Stimulated activated memory B cell treated with anti-CD40 and anti-IgM and Interleukin-4, amounts not matched to agents 10 μg/mL and 1 μg/mL and 100 μg/mL, for 72 hours (primary cell): ENCODE measurements around the gene SELENOO.
"Not testable (repeated sequence)": the region's sequence is repeated elsewhere in the genome, so short reads cannot be mapped to it uniquely, and the experiment has no call there.

Experiments
- ATAC-seq: fragments of 150-1000 bp; cut with Tn5 transposase; 2 replicates; pipeline ENCODE4 v1.10.0; 2021
- H3K27ac Mint-ChIP-seq: one replicate; pipeline ENCODE4 v1.8.0; 2022; ENCODE audit warnings: mild to moderate bottlenecking, mixed read lengths
- H3K27me3 Mint-ChIP-seq: one replicate; pipeline ENCODE4 v1.8.0; 2022; ENCODE audit warnings: mixed read lengths
- H3K36me3 Mint-ChIP-seq: one replicate; pipeline ENCODE4 v1.8.0; 2022; ENCODE audit warnings: mixed read lengths
- H3K4me1 Mint-ChIP-seq: one replicate; pipeline ENCODE4 v1.8.0; 2022; ENCODE audit warnings: mixed read lengths
- H3K4me3 Mint-ChIP-seq: one replicate; pipeline ENCODE4 v1.8.0; 2022; ENCODE audit warnings: mild to moderate bottlenecking, moderate library complexity, mixed read lengths
- H3K9me3 Mint-ChIP-seq: one replicate; pipeline ENCODE4 v1.8.0; 2022; ENCODE audit warnings: mixed read lengths

The SELENOO gene

GRCh38 chr22:50200461-50201190 lies at the start of gene SELENOO:
Gene SELENOO (plus strand): TSS chr22:50201011. CDS start chr22:50201037, 26 bp downstream.
- Mint-ChIP-seq H3K4me3 (peak within 1 kb of the TSS; percentile 75), H3K9me3 (no peaks in the 10 kb centered on the region), H3K27ac (peak within 1 kb of the TSS; percentile 76), H3K27me3 (no peaks in the 10 kb centered on the region), H3K4me1 (peaks cover 33% of the 10 kb centered on the region), H3K36me3 (peaks cover 25% of the 10 kb centered on the region)
- ATAC-seq = peak; percentile 95

- no peaks in the 10 kb centered on the region for H3K27me3 Mint-ChIP-seq
Observed at GRCh38 chr22:50151571-50152537, 49.0 kb upstream of the SELENOO start.

GRCh38 chr22:50153056-50153755 lies 47.6 kb upstream of the SELENOO start:
- H3K27ac Mint-ChIP-seq = no peak overlapping the region
- H3K4me1 Mint-ChIP-seq = peaks cover 9% of the 10 kb centered on the region
- no peaks in the 10 kb centered on the region for H3K9me3 Mint-ChIP-seq
- no peaks in the 10 kb centered on the region for H3K36me3 Mint-ChIP-seq
- ATAC-seq = no peak
- peaks cover 2% of the 10 kb centered on the region for H3K27me3 Mint-ChIP-seq
- no peak overlapping the region for H3K4me3 Mint-ChIP-seq

More at GRCh38 chr22:50151571-50152537, 49.0 kb upstream of the SELENOO start:
- Mint-ChIP-seq H3K27ac (no peak overlapping the region), H3K36me3 (no peaks in the 10 kb centered on the region), H3K4me3 (no peak overlapping the region), H3K9me3 (no peaks in the 10 kb centered on the region), H3K4me1 (peaks cover 9% of the 10 kb centered on the region)
- no peak for ATAC-seq

GRCh38 chr22:50153756-50154140 lies 47.1 kb upstream of the SELENOO start:
- no peak for ATAC-seq
- Mint-ChIP-seq H3K27ac (no peak overlapping the region), H3K36me3 (no peaks in the 10 kb centered on the region), H3K4me3 (no peak overlapping the region), H3K27me3 (peaks cover 7% of the 10 kb centered on the region), H3K4me1 (peaks cover 8% of the 10 kb centered on the region), H3K9me3 (no peaks in the 10 kb centered on the region)

GRCh38 chr22:50157709-50158375 lies 43.0 kb upstream of the SELENOO start:
- peaks cover 40% of the 10 kb centered on the region for H3K27me3 Mint-ChIP-seq
- ATAC-seq = no peak
- no peaks in the 10 kb centered on the region for H3K36me3 Mint-ChIP-seq
- H3K27ac Mint-ChIP-seq = no peak overlapping the region
- no peaks in the 10 kb centered on the region for H3K4me1 Mint-ChIP-seq
- no peaks in the 10 kb centered on the region for H3K9me3 Mint-ChIP-seq
- no peak overlapping the region for H3K4me3 Mint-ChIP-seq

- Mint-ChIP-seq H3K9me3 (no peaks in the 10 kb centered on the region), H3K27me3 (peaks cover 63% of the 10 kb centered on the region), H3K27ac (no peak overlapping the region), H3K36me3 (no peaks in the 10 kb centered on the region), H3K4me3 (no peak overlapping the region), H3K4me1 (no peaks in the 10 kb centered on the region)
- no peak for ATAC-seq
Observed at GRCh38 chr22:50160947-50161346, 39.9 kb upstream of the SELENOO start.

GRCh38 chr22:50161508-50162390 lies 39.1 kb upstream of the SELENOO start:
- no peak overlapping the region for H3K27ac Mint-ChIP-seq
- no peak for ATAC-seq

GRCh38 chr22:50162391-50162956 lies 38.3 kb upstream of the SELENOO start:
- H3K4me1 Mint-ChIP-seq = no peaks in the 10 kb centered on the region

More at GRCh38 chr22:50161508-50162390, 39.1 kb upstream of the SELENOO start:
- Mint-ChIP-seq H3K27me3 (peaks cover 63% of the 10 kb centered on the region), H3K4me3 (no peak overlapping the region), H3K36me3 (no peaks in the 10 kb centered on the region), H3K4me1 (no peaks in the 10 kb centered on the region), H3K9me3 (no peaks in the 10 kb centered on the region)

GRCh38 chr22:50165436-50166123 lies 35.2 kb upstream of the SELENOO start:
- peaks cover 7% of the 10 kb centered on the region for H3K4me1 Mint-ChIP-seq
- H3K36me3 Mint-ChIP-seq = no peaks in the 10 kb centered on the region
- H3K27me3 Mint-ChIP-seq = peaks cover 70% of the 10 kb centered on the region
- no peak overlapping the region for H3K4me3 Mint-ChIP-seq
- no peak for ATAC-seq
- H3K27ac Mint-ChIP-seq = no peak overlapping the region
- H3K9me3 Mint-ChIP-seq = no peaks in the 10 kb centered on the region

More at GRCh38 chr22:50162391-50162956, 38.3 kb upstream of the SELENOO start:
- no peak for ATAC-seq
- Mint-ChIP-seq H3K4me3 (no peak overlapping the region), H3K27me3 (peaks cover 66% of the 10 kb centered on the region), H3K36me3 (no peaks in the 10 kb centered on the region), H3K9me3 (no peaks in the 10 kb centered on the region), H3K27ac (no peak overlapping the region)

- peaks cover 25% of the 10 kb centered on the region for H3K4me1 Mint-ChIP-seq
- H3K36me3 Mint-ChIP-seq = no peaks in the 10 kb centered on the region
- no peak for ATAC-seq
- H3K27me3 Mint-ChIP-seq = peaks cover 57% of the 10 kb centered on the region
- H3K9me3 Mint-ChIP-seq = no peaks in the 10 kb centered on the region
- no peak overlapping the region for H3K4me3 Mint-ChIP-seq
- no peak overlapping the region for H3K27ac Mint-ChIP-seq
Observed at GRCh38 chr22:50167689-50168489, 32.9 kb upstream of the SELENOO start.

GRCh38 chr22:50168490-50169180 lies 32.2 kb upstream of the SELENOO start:
- H3K36me3 Mint-ChIP-seq, ATAC-seq, H3K9me3 Mint-ChIP-seq: not testable (repeated sequence)
- peak overlapping the region; percentile 4 for H3K4me3 Mint-ChIP-seq
- peak overlapping the region; percentile 93 for H3K27ac Mint-ChIP-seq
- H3K4me1 Mint-ChIP-seq = peaks cover 33% of the 10 kb centered on the region
- peaks cover 51% of the 10 kb centered on the region for H3K27me3 Mint-ChIP-seq

- Mint-ChIP-seq H3K9me3 (no peaks in the 10 kb centered on the region), H3K36me3 (no peaks in the 10 kb centered on the region), H3K27ac (peak overlapping the region; percentile 93), H3K4me1 (peaks cover 37% of the 10 kb centered on the region), H3K27me3 (peaks cover 46% of the 10 kb centered on the region), H3K4me3 (peak overlapping the region; percentile 82)
- peak; percentile 17 for ATAC-seq
Observed at GRCh38 chr22:50169181-50169759, 31.5 kb upstream of the SELENOO start.
